GM08714 (cell line): ENCODE data around the gene MYH14.
"Not testable (repeated sequence)": the region's sequence is repeated elsewhere in the genome, so short reads cannot be mapped to it uniquely, and the experiment has no call there.

ENCODE experiments used
- H3K4me3 ChIP-seq: fragments of 200-500 bp; sonication (Bioruptor generic); 2 replicates; pipeline ENCODE4 v1.5.1; 2014; ENCODE audit warnings: mild to moderate bottlenecking, low read length, inconsistent platforms
- ZNF274 ChIP-seq: IDR thresholded peaks from 2 replicates; pipeline ENCODE4 v1.6.1; 2012; ENCODE audit warnings: mild to moderate bottlenecking, low read depth, low read length

Gene MYH14

GRCh38 chr19:50226536-50226935, 23.1 kb downstream of the MYH14 start:
- H3K4me3 ChIP-seq, result no peak overlapping the region
- no peak for TF ChIP-seq ZNF274

- H3K4me3 ChIP-seq, result not testable (repeated sequence)
Measured at GRCh38 chr19:50228153-50228552, 24.7 kb downstream of the MYH14 start.

- TF ChIP-seq ZNF274, result no peak
- H3K4me3 ChIP-seq, result no peak overlapping the region
Measured at GRCh38 chr19:50230379-50231351, 27.2 kb downstream of the MYH14 start.

GRCh38 chr19:50231417-50231816, 28.0 kb downstream of the MYH14 start:
- not testable (repeated sequence) for H3K4me3 ChIP-seq

GRCh38 chr19:50231821-50232220, 28.4 kb downstream of the MYH14 start:
- no peak for TF ChIP-seq ZNF274
- H3K4me3 ChIP-seq, result no peak overlapping the region

- TF ChIP-seq ZNF274, result no peak
- H3K4me3 ChIP-seq, result no peak overlapping the region
Measured at GRCh38 chr19:50232600-50232999, 29.2 kb downstream of the MYH14 start.

GRCh38 chr19:50233308-50233910, 30.0 kb downstream of the MYH14 start:
- no peak overlapping the region for H3K4me3 ChIP-seq
- no peak for TF ChIP-seq ZNF274

- not testable (repeated sequence) for H3K4me3 ChIP-seq
Measured at GRCh38 chr19:50237493-50237892, 34.1 kb downstream of the MYH14 start.

- TF ChIP-seq ZNF274, result no peak
- H3K4me3 ChIP-seq, result no peak overlapping the region
Measured at GRCh38 chr19:50238043-50238442, 34.6 kb downstream of the MYH14 start.

- no peak overlapping the region for H3K4me3 ChIP-seq
- no peak for TF ChIP-seq ZNF274
Measured at GRCh38 chr19:50239921-50240590, 36.6 kb downstream of the MYH14 start.

GRCh38 chr19:50242581-50242980, 39.2 kb downstream of the MYH14 start:
- no peak for TF ChIP-seq ZNF274
- H3K4me3 ChIP-seq, result no peak overlapping the region

GRCh38 chr19:50244695-50245094, 41.3 kb downstream of the MYH14 start:
- TF ChIP-seq ZNF274, result no peak
- H3K4me3 ChIP-seq, result no peak overlapping the region

GRCh38 chr19:50248413-50248812, 45.0 kb downstream of the MYH14 start:
- no peak for TF ChIP-seq ZNF274

GRCh38 chr19:50248826-50249225, 45.4 kb downstream of the MYH14 start:
- no peak for TF ChIP-seq ZNF274
- H3K4me3 ChIP-seq, result no peak overlapping the region

More at GRCh38 chr19:50248413-50248812, 45.0 kb downstream of the MYH14 start:
- H3K4me3 ChIP-seq, result no peak overlapping the region

GRCh38 chr19:50249636-50250035, 46.2 kb downstream of the MYH14 start:
- H3K4me3 ChIP-seq, result no peak overlapping the region
- no peak for TF ChIP-seq ZNF274
